ENCODE data around the gene CTNNBL1.

CTNNBL1 gene

DNA sequence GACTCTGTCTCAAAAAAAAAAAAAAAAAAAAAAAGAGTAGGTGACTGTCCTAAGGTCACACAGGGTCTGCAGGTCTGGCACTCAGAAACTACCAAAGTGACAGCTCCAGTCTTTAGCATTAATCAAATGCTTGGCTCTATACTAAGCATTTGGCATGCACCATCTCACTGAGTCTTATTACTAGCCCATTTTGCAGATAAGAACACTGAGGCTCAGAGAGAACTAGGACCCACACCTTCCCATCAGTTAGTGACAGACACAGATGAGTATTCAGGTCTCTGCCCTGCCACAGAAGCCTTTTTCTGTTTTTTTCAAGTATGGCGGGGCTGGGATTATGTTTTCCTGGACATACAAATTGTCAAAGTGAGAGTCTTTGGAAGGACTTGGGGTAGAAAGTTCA lies 186.0 kb downstream of the CTNNBL1 start:
- no peak for DNase-seq (ENCODE audit: low spot score)

DNA sequence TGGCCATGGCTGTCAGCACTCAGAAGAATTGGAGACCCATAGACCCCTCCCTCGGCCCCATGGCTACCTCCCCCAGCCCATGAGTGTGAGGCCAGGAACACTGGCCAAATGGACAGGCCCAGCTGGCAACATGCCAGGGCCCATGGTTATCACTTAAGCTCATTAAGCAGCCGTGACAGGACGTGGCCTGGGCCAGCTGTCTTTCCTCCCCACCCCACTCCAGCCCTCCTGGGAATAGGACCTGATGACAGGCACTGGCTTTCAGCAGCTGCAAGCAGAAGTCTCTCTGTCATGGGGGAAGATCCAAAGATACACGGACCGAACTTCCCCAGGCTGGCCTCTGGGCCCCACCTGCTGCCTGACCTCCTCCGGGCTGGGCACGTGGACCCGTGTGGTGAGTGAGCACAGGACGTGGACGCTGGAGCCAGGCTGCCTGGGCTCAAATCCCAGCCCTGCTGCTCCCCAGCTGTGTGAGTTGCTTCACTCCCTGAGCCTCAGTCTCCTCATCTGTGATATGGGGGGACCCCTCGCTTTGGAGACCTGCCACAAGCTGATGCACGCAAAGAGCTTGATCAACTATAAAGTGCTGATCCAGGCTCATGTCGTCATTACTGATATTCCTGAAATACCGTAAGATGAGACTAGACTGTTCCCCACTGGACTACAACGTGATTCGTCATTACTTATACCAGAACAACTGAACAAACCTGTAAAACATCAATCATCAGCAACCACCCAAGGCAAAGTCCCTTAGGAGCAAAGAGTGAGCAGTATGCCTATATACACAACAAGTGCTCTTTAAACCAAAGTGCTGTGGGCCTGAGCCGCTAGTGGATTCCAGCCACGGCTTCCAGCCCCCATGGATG lies 187.1 kb downstream of the CTNNBL1 start:
- DNase-seq (ENCODE audit: low spot score): no peak

DNA sequence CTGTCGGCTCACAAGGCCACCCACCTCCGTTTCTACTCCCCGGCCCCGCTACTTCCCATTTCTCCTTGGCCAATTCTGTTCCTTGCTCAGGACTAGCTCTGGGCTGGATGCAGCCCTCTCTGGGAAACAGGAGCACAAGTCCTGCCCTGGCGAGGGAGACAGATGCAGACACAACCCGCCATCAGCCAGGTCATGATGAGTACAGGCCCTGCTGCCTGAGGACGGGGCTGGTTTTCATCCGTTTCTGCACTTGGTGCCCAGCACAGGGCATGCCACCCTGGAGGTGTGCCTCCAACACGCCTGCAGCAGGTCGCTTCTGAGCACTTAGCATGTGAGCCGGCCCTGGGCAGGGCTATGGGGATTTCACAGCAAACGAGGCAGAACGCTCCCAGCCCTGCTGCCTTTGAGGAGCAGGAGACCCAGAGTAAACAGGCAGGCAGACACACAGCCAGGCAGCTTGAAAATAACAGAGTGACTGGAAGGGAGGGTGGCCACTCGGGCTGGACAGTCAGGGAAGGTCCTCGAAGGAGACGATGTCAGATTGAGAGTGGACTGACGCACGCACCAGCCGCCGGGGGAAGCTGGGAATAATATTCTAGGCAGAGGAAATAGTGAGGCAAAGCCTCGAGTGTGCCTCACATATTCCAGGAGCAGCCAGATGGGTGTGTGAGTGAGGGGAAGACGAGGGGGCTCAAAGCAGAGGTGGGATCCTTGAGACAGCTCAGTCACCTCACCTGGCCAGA lies 187.9 kb downstream of the CTNNBL1 start:
- DNase-seq (ENCODE audit: low spot score): no peak

DNA sequence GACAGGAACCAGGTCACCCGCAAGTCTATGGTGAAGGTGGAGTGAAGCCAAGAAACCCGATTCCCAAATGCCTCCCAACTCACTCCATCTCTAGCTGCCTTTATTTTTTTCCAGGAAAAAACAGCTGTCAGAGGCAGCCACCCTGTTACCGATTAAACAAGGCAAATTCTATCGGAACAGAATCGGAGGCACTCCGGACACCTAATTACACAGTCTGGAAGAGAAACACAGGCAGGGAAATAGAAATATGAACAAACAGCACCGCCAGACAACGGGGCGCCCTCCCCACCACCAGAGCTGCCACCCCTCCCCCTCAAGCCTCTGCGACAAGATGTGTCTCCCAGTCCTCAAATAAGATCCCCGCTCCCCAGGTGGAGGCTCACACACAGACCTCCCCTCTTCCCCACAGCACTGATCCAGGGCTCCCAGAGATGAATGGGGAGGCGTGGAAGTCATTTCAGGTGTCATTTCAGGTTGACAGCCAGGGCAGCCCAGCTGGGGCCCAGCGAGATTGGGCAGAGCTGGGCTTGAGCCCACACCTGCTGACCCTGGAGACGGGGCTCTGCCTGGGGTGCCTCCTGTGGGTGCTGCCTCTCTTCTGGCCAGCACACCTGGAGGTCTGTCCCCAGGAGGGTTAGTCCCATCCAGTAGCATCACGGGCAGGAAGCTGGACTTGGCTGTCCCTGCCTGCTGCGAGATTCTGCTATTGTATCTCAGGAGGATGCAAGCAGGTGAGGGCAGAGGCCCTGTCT lies 189.3 kb downstream of the CTNNBL1 start:
- DNase-seq (ENCODE audit: low spot score): no peak

DNA sequence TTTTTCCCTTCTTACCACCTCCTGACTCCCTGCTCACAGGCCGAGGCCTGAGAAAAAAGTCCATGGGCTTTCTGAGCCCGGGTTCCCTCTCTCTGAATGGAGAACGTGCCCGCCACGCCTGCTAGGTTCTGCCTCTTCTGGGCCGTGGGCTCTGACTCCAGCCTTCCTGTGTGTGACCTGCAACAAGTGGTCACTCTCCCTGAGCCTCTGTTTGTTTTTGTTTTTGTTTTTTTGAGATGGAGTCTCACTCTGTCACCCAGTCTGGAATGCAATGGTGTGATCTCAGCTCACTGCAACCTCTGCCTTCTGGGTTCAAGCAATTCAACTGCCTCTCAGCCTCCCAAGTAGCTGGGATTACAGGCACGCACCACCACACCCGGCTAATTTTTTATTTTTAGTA lies 191.2 kb downstream of the CTNNBL1 start:
- no peak for DNase-seq (ENCODE audit: low spot score)

DNA sequence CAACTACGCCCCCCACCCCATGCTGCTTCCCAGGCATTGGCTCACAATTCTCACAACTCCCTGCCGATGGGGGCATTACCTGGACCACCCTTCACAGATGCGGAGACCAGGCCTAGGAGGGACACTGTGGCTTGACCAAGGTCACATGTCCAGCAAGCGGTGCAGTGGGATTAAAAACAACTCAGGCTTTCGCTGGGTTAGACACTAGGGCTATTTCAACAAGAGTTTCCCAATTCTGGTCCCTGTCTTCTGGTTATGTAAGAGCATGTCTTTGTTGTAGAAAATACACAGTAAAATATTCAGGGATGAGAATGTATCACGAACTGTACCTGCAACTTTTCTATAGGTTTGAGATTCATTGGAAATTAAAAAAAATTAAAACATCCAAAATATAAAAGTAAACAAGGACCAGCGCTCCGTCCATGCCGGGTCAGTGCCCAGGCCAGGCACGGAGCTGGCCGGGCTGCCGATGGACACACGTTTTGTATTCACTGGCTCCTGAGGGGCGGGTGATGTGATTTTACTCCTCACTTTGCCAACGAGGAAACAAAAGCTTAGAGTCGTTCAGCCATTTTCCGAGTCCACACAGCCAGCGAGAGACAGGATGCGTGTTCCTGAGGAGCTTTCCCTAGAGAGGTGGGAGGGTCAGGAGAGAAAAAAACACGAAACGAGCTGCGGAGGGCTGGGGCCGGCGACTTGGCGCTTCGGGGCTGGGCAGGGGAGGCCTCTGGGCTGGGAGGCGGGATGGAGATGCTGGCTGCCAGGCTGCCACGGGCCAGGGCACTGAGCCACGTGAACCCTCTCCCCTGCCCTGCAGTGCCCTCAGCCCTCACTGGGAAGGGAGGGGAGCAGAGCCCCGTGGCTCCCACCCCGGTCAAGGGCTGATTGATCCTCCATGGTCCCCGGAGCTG lies 192.0 kb downstream of the CTNNBL1 start:
- DNase-seq (ENCODE audit: low spot score): no peak

DNA sequence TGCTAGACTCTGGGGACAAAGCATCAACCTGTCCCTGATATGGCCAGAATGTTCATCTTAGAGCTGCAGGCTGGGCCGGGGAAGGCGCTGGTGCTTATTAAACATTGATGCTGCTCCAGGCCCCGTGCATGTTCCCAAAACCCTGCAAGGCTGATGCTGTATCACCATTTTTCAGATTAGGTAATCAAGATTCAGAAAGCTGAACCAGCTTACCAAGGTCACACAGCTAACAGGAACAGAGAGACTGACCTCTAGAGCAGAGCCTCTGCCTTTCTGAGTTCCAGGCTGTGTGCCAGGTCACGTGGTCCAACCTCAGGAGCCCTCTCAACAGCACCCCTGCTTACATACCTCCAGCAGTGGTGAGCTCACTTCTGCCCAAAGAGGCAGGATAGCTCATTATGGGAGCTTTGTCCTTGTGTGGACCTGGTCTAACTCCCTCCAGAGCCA lies 193.0 kb downstream of the CTNNBL1 start:
- DNase-seq (ENCODE audit: low spot score): no peak

DNA sequence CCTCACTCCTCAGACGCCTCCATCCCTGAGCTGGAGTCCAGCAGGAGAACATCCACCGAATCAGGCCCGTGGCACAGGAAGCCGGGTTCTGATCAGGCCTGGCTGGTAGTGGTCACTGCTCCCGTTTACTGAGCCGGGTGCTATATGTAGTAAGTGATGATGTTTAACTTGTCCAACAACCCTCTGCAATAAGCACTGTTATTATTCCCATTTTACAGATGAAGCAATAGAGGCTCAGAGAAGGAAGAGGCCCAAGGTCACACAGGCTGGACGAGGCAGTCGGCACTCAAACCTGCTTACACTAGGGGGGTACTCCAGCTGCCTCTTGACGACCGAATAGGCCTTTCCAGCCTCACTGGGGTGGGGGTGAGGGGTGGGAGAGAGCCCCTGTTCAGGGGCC lies 194.8 kb downstream of the CTNNBL1 start:
- no peak for DNase-seq (ENCODE audit: low spot score)

DNA sequence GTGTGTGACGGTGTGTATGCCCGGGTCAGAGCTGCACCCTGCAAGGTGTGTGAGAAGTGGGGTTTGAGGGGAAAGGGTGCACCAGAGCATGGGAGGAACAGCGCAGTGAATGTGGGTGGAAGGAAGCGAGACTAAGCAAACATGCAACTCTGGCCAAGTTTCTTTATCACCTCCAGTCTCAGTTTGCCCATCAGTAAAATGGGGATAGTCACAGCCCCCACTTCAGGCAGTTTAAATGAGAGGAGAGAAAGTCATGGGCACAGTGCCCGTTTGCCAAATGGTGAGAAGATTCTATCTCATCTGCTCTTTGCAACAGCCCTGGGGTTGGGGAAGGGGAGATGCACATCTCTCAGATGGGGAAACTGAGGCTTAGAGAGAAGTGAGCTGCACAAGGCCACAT lies 196.3 kb downstream of the CTNNBL1 start:
- DNase-seq (ENCODE audit: low spot score): no peak

DNA sequence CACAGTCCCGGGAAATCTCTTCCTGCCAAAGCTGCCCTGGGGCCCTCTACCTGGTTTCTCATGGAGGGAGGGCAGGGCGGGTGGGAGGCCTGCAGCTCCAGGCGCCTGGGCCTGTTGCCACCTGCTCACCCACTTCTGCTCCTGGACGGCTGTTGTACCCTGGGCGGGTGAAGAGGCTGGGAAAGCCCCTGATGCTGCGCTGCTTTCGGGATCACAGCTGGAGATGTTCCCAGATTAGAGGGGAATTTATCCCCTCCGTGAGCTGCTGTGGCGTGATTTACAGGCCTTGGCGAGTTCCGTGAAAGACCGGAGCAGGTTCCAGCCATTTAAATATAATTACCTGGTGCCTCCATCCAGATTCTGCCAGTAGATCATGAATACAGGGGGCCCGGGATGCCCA lies 196.8 kb downstream of the CTNNBL1 start:
- no peak for DNase-seq (ENCODE audit: low spot score)

DNA sequence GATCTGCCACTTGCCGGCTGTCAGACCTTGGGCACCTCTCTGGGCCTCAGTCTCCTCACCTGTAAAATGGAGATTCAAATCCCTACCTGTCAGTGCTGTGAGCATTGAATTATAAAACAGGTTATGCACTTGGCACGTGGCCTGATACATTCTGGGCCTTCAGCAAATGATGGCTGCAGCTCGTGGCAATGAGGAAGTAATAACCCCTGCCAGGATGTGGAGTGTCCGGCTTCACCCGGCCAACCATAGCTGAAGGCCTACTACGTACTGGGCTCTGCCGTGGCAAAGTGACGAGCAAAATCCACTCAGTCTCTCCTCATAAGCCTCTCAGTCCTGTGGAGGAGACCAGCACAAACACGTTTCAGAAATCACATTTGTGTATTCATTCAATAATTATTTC lies 198.2 kb downstream of the CTNNBL1 start:
- DNase-seq (ENCODE audit: low spot score): no peak

DNA sequence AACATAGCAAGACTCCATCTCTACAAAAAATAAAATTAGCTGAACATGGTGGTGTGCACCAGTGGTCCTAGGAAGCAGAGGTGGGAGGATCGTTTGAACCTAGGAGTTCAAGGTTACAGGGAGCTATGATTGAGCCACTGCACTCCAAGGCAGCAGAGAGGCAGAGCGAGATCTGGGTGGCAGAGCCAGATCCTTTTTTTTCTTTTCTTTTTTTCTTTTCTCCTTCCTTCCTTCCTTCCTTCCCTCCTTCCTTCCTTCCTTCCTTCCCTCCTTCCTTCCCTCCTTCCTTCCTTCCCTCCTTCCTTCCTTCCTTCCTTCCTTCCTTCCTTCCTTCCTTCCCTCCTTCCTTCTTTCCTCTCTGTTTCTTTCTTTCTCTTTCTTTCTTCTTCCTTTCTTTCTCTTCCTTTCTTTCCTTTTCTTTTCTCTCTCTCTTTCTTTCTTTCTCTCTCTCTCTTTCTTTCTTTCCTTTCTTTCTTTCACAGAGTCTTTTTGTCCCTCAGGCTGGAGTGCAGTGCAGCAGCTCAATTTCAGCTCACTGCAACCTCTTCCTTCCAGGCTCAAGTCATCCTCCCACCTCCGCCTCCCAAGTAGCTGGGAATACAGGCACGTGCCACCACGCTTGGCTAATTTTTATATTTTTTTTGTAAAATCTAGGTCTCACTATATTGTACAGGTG lies 199.9 kb downstream of the CTNNBL1 start:
- no peak for DNase-seq (ENCODE audit: low spot score)

DNA sequence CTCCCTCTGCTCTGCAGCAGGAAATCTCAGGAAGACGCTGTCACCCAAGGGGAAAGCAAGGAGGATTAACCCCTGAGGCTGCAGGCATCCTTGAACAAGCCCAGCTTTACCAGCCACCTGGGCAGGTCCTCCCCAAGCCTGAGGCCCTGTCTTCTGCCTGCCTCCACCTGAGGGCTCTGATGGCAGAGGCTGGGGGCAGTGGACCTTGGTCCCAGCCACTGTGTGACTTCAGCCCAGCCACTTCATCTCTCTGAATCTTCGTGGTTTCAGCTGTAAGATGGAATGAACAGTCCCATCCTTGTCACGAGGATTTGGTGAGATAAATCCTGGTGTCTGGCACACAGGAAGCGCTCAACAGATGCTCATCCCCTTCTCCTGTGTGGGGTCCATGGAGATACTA lies 200.6 kb downstream of the CTNNBL1 start:
- DNase-seq (ENCODE audit: low spot score): no peak

DNA sequence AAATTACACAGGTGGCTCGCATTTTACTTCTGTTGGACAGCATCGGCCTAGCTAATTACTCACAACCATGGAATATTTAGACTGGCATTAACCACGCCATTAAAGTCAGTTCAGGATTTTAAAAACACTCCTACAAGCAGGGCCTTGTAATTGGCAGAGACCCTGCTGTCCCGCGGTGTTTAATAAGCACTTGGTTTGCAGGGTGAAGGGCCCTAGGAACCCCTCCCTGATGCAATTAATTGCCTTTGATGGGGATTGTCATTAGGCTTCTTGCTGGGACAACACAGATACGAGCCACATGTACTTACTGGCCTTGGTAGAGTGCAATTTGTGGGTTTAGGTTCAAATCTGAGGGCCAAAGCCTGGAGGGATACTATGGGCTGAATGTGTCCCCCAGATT lies 201.3 kb downstream of the CTNNBL1 start:
- DNase-seq (ENCODE audit: low spot score): no peak

DNA sequence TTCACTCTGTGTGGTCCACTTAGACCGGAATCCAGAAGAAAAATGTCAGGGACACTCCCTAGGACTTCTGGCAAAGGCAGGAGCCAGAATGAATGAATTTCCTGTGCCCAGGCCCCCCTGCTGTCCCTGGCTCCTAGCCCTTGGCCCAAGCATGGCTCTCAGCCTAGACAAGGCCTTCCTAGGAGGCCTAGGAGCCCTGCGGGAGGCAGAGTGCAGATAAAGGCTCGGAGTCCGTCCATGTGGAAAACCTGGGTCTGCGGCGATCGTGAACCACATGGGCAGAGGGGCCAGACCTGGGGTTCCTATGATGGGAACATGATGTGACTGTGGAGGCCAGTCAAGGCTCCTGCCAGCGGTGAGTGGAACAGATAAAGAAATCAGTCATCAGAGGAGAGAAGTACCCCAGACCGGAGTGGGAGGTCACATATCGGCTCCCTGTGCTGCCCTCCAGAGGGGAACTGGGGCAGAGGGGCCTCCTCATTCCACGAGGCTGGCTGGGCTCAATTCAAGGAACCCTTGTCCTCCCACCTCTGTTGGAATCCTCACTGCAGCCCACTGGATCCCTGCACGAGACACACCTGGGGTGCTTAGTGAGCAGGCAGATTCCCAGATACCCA lies 203.2 kb downstream of the CTNNBL1 start:
- DNase-seq (ENCODE audit: low spot score): no peak

DNA sequence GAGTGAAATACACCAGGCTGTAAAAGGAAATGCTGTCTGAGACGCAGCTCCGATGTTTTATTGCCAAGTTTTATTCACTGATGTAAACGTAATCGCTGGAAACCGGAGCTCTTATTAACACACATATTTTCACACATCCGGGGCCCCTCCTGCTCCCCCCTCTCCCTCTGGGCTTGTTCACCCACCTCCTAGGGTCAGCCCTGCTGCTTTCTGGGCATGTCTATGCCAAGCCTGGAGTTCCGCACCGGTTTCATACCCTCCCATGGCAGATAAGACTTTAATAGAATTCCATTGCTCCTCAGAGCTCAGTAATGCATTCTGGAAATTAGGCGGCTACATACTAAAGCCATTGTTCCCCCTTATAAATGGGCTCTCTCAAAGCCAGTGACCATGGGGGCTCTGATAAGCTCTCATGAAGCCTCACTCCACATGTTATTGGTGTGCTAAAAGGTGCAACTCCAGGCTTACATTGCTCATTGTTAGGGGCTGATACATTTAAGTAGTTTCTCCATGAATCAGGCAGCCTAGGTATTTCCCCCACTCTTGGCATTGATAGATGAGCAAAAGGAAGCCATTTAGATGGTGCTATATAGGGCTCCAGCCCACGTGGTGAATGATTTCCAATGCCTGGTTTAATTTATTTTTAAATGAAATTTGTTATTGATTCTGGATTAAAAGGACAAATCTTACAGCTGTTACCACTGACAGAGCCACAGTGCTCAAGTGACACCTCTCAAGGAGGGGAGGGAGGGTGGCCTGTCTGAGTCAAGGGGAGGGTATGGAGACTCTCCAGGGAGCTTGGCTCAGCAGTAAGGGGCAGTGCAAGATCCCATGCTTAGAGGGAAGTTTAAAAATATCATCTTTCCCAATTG lies 204.6 kb downstream of the CTNNBL1 start:
- DNase-seq (ENCODE audit: low spot score): no peak

DNA sequence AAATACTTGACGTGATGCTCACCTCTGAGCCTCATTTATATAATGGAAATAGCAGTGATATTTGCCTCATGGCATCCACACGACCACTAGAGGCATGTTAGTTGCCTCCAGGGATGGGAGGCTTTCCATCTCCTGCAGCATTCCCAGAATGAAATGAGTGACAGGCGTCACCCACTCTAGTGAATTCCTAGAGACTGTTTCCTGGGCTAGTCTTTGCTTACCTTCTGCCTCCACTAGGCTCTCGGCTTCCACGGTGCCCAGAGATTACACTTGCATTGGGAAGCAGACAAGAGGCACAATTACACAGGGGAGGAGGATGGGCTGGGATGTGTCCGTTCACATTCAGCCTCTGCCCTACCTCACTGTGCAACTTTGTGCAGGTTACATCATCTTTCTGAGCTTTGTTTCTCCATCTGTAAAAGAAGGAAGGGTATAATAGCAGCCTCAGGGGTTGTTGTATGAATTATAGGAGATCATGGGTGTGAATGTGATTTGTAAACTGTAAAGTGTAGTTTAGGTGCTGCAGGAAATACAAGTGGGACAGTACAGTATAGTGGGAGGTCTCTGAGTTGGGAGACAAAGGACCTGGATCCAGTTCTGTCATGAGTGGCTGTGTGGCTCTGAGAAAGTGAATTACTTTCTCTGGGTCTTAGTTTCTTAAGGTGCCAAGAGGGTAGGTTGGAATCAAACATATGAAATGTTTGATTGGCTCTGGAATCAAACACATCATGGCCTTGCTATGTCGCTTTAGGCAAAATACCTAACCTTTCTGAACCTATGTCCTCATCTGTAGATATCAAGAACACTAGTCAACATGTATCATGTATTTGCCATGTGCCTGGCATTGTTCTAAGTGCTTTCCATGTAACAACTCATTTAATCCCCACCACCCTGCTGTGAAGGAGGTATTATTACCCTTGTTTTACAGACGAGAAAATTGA lies 205.5 kb downstream of the CTNNBL1 start:
- no peak for DNase-seq (ENCODE audit: low spot score)

DNA sequence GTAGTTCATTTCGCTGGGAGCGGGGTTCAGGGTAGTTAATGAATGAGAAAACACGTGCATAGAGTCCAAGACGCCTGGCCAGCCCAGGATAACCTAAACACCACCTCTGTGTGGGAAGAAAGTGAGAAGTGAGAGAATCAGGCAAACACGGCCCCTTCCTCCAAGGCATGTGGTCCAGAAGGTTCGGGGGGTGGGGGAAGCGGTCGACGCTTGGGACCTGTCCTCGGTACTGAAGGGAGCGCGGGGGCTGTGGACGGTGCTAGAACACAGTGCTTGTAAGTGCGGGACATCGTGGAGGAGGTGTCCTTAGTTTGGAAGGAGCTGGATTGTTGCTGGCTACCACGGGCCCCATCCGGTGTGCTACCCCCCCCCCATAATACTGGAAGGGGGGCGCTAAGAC lies 207.4 kb downstream of the CTNNBL1 start:
- no peak for DNase-seq (ENCODE audit: low spot score)

Measured in AG08396 (cell line).